GM12891 (cell line): ENCODE results near the gene RDM1.

Source experiments
- PAX5 ChIP-seq: IDR thresholded peaks from 2 replicates; pipeline ENCODE4 v1.6.1; 2011; ENCODE audit warnings: low read length, moderate library complexity, mild to moderate bottlenecking; ENCODE audit not compliant: insufficient read depth, severe bottlenecking
- POLR2A ChIP-seq: IDR thresholded peaks from 2 replicates; pipeline ENCODE4 v1.6.1; 2011; ENCODE audit warnings: low read depth, low read length, control low read depth
- POLR2AphosphoS5 ChIP-seq: IDR thresholded peaks from 2 replicates; pipeline ENCODE4 v1.6.1; 2011; ENCODE audit warnings: low read depth, low read length, control low read depth
- POU2F2 ChIP-seq: IDR thresholded peaks from 2 replicates; pipeline ENCODE4 v1.6.1; 2011; ENCODE audit warnings: low read depth, mild to moderate bottlenecking, control low read depth, low read length, moderate library complexity
- SPI1 ChIP-seq: IDR thresholded peaks from 2 replicates; pipeline ENCODE4 v1.6.1; 2011; ENCODE audit warnings: low read depth, low read length, control low read depth
- TAF1 ChIP-seq: IDR thresholded peaks from 2 replicates; pipeline ENCODE4 v1.6.1; 2011; ENCODE audit warnings: low read depth, low read length, control low read depth

DNA sequence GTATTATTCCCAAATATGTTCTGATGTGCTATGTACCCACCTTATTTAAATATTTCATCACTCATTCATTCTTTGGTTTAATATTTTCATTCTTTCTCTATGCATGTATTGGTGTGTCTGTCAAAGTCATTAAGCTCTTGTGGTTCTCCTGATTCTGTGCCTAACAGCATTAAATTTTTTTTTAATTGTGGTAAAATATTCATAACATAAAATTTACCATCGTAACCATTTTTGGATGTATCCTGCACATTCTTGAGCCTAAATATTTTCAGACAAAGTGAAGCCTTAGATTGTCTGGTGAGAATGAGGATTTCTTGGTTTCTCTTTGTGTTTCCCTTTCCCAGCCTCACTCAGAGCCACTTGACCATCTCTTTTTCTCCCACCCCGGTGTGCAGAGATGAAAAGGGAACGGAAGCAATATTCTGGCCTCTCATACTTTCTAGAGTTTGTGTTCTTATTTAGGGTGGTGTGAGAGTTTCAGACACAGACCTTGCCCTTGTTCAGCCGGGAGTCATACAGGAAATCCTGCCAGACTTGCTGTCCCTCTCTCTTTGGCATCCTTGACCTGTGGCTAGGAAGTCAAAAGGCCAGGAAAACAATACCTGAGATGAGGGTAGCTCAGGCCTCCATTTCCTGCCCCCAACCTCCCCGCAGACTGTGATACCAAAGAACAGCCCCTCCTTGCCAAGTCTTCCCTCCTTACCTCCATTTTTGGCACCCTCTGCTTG is 55.3 kb downstream of the RDM1 start:
- no peak for TF ChIP-seq POLR2A
- TF ChIP-seq TAF1: no peak
- no peak for TF ChIP-seq POLR2AphosphoS5
- TF ChIP-seq PAX5: no peak
- TF ChIP-seq POU2F2: no peak
- TF ChIP-seq SPI1: no peak; the same call in 1 of the 2 replicates
